Smooth muscle cell of the brain vasculature (primary cell): ENCODE results near the gene ESYT1.

Source experiments
- DNase-seq: peaks from one replicate; pipeline ENCODE4 v3.0.0-alpha.2; 2012; ENCODE audit warnings: low read depth, low spot score

The ESYT1 gene

GRCh38 chr12:56126732-56127239, 1.3 kb upstream of the ESYT1 start:
- DNase-seq: no peak

GRCh38 chr12:56127485-56127887, 581 bp upstream of the ESYT1 start:
- no peak for DNase-seq

- no peak for DNase-seq
These were observed 671 bp downstream of the ESYT1 start for GRCh38 chr12:56128670-56129205.

- no peak for DNase-seq
These were observed 1.3 kb downstream of the ESYT1 start for GRCh38 chr12:56129206-56129941.

GRCh38 chr12:56129942-56130495, 2.0 kb downstream of the ESYT1 start:
- no peak for DNase-seq

- no peak for DNase-seq
These were observed 2.8 kb downstream of the ESYT1 start for GRCh38 chr12:56130876-56131275.

- no peak for DNase-seq
These were observed 6.8 kb downstream of the ESYT1 start for GRCh38 chr12:56134897-56135296.

- no peak for DNase-seq
These were observed 9.9 kb downstream of the ESYT1 start for GRCh38 chr12:56137853-56138571.

- DNase-seq: no peak
These were observed 14.1 kb downstream of the ESYT1 start for GRCh38 chr12:56141946-56142784.

GRCh38 chr12:56143217-56143616, 15.2 kb downstream of the ESYT1 start:
- no peak for DNase-seq

- no peak for DNase-seq
These were observed 15.8 kb downstream of the ESYT1 start for GRCh38 chr12:56143870-56144269.

GRCh38 chr12:56145217-56145616, 17.1 kb downstream of the ESYT1 start:
- DNase-seq: no peak

- no peak for DNase-seq
These were observed 18.7 kb downstream of the ESYT1 start for GRCh38 chr12:56146492-56147460.

GRCh38 chr12:56150563-56150962, 22.5 kb downstream of the ESYT1 start:
- DNase-seq: no peak

- DNase-seq: no peak
These were observed 23.6 kb downstream of the ESYT1 start for GRCh38 chr12:56151672-56152131.

GRCh38 chr12:56152132-56152755, 24.2 kb downstream of the ESYT1 start, which contains the start of gene MYL6B:
TSS of gene MYL6B (plus strand) at chr12:56152587. CDS start at chr12:56153919, 1,332 bp downstream.
- DNase-seq: peak; percentile 78

GRCh38 chr12:56152756-56153677, 24.9 kb downstream of the ESYT1 start:
- DNase-seq: no peak

GRCh38 chr12:56153678-56154065, 25.6 kb downstream of the ESYT1 start:
- DNase-seq: no peak
